ENCODE measurements around the gene APLNR. TPM values are rescaled to one million over a fixed set of nuclear protein-coding genes. Genes with fewer than 3 reads are reported as not detected.

APLNR gene
- polyA plus RNA-seq, 10 donors = 66.8 to 129 (median 87.1) TPM

GRCh38 chr11:57255618-57256017 lies 18.6 kb upstream of the APLNR start:
- DNase-seq = no peak

GRCh38 chr11:57254631-57255030 lies 17.6 kb upstream of the APLNR start:
- no peak for DNase-seq

GRCh38 chr11:57251491-57252104 lies 14.5 kb upstream of the APLNR start:
- DNase-seq = peak in 1 of 3 donors; percentile 50

- DNase-seq = no peak
These were observed 14.0 kb upstream of the APLNR start for GRCh38 chr11:57251037-57251436.

GRCh38 chr11:57249384-57250319 lies 12.6 kb upstream of the APLNR start:
- peak; percentile 62 to 79 (median 74) for DNase-seq

- DNase-seq = peak; percentile 59 to 86 (median 69)
These were observed 11.8 kb upstream of the APLNR start for GRCh38 chr11:57248780-57249383.

- DNase-seq = peak in 1 of 3 donors; percentile 5
These were observed 7.9 kb upstream of the APLNR start for GRCh38 chr11:57244911-57245310.

GRCh38 chr11:57241353-57241972 lies 4.4 kb upstream of the APLNR start:
- DNase-seq = peak in 1 of 3 donors; percentile 3

GRCh38 chr11:57240757-57241156 lies 3.7 kb upstream of the APLNR start:
- no peak for DNase-seq

- no peak for DNase-seq
These were observed 3.0 kb upstream of the APLNR start for GRCh38 chr11:57240007-57240406.

GRCh38 chr11:57239348-57239747 lies 2.3 kb upstream of the APLNR start:
- no peak for DNase-seq

GRCh38 chr11:57235761-57236703 lies 1.0 kb downstream of the APLNR start:
- no peak for DNase-seq

- no peak for DNase-seq
These were observed 3.3 kb downstream of the APLNR start for GRCh38 chr11:57233702-57234101.

- no peak for DNase-seq
These were observed 5.4 kb downstream of the APLNR start for GRCh38 chr11:57231539-57232253.

- peak in 1 of 3 donors; percentile 43 for DNase-seq
These were observed 6.1 kb downstream of the APLNR start for GRCh38 chr11:57230791-57231538.

- no peak for DNase-seq
These were observed 6.7 kb downstream of the APLNR start for GRCh38 chr11:57230316-57230715.

- DNase-seq = no peak
These were observed 8.4 kb downstream of the APLNR start for GRCh38 chr11:57228600-57228999.

- DNase-seq = no peak
These were observed 12.5 kb downstream of the APLNR start for GRCh38 chr11:57224537-57224936.

- no peak for DNase-seq
These were observed 12.9 kb downstream of the APLNR start for GRCh38 chr11:57224128-57224527.

- no peak for DNase-seq
These were observed 13.4 kb downstream of the APLNR start for GRCh38 chr11:57223601-57224000.
